HG03342 (cell line): ENCODE measurements around the gene TEX51.

Source experiments
- ATAC-seq: cut with Tn5 transposase; IDR thresholded peaks from one replicate; pipeline ENCODE4 v1.9.1; 2021; ENCODE audit warnings: mild to moderate bottlenecking, moderate library complexity; ENCODE audit not compliant: unreplicated experiment

Gene TEX51

DNA sequence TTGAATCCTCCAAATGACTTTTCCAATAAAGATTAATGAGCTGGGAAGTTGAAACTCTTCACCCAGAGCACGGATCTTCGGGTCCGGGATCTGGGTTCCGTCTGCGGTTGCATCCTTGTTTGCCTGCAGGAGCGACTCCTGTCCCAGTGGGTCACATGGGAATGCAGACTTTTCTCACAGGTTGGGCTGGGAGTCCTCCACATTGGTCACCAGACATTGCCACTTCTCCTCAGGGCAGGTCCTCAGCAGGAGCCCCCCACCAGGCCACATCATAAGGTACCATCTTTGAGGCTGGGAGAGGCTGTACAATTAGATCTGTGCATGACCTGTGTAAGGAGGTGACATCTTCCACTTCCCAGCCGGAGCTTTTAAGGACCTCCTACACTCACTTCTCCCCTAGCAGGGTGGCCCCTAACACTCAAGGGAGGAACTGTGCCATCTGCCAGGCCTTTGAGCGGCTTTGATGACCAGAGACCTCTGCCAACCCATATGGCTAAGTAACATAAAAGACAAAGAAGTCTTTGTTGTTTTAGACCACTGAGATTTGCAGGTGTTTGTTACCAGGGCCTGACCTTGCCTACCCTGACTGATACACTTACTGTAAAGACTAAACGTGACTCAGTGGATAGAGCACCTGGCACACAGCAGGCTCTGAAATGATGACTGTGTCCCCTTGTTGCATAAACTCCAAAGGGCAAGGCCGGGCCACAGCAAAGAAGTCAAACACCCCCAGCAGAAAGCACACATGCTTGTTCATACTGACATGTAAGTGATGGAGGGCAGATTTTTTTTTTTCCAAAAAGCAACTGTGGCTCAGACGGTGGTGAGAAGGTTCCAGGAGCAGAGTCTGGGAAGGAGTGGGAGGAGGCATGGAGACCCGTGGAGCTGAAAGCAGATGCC lies 7.9 kb upstream of the TEX51 start:
- no peak for ATAC-seq

DNA sequence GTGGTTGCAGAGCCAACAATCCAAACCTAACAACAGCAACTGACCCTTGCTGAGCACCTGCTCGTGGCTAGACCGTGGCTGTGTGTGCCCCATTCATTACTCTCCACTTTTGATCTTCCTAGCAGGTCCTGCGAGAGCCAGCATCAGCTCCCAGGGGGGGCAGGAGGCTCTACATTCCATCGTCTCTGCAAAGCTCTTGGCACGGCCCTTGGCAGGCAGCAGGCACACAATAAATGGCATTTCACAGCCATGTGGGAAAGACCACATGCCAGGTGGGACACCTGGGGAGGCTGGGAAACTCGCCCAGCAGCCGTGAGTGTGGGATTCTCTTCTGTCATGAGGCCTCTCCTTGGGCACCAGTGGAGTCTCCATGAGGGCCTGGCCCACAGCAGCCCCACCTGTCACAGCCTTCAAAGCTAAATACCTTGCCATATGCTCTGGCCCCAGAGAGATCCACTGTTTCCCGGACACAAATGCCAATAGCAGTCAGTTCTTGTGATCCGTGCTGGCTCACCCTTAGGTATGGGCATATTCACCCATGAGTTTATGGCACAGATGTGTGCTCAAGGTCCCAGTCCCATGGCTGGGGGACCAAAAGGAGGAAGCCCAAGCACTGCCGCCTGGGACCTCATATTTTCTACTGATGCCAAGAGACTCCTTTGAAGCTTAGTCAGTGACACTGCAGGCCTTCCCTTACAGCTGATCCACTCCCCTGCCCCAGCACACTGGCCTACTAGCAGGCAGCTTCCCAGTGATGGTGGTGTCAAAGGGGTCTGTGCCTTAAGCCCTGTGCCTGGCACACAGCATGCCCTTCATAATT lies 6.8 kb upstream of the TEX51 start:
- ATAC-seq, result no peak

DNA sequence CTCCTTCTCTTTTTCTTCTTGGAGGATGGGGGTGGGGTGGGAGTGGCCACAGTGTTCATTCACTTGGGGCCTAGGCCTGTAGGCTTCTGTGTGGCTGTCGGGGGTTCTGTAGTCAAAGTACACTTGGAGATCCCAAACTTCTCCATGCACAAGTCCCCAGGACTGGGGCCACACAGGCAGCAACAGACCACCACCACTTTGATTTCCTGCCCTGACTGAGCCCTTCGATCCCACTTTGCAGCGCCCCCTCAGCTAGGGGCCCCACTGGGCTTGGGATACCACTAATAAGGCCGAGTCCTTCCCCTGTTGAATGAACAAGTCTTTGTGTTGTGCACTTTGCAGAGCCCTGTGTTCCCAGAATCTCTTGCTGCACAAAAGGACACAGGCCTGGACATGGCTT lies 5.5 kb upstream of the TEX51 start:
- ATAC-seq, result no peak

DNA sequence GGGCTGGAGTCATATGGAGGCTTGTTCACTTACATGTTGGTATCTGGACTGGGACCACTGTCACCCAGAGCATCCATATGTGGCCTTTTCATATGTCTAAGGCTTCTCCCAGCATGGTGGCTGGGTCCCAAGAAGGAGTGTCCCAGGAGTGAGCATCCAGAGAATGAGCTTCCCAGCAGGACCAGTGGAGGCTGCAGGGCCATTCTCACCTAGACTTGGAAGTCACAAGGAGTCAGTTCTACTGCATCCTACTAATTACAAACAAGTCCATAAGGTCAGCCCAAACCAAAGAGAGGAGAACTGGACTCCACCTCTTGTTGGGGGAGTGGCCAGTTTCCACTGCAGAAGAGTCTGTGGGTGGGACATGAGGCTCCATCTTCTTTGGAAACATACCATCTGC lies 5.1 kb upstream of the TEX51 start:
- ATAC-seq, result no peak

DNA sequence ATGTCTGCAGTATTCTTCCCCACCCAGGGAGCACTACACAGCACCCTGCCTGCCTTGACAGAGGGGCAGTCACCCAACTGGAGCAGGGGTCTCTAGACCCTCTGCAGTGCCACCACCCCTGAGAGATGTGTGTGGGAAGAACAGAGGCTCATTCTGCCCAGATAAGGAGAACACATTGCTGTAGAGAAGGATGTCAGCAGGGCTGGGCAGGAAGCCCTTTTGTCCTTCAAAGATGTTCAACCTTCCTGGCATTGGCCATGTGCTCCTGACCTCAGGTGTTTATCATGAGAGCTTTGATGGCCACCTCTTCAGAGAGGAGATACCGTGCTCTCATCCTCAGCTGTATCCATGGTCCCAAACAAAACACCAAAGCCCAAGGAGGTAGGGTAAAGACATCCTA lies 4.6 kb upstream of the TEX51 start:
- ATAC-seq, result no peak

DNA sequence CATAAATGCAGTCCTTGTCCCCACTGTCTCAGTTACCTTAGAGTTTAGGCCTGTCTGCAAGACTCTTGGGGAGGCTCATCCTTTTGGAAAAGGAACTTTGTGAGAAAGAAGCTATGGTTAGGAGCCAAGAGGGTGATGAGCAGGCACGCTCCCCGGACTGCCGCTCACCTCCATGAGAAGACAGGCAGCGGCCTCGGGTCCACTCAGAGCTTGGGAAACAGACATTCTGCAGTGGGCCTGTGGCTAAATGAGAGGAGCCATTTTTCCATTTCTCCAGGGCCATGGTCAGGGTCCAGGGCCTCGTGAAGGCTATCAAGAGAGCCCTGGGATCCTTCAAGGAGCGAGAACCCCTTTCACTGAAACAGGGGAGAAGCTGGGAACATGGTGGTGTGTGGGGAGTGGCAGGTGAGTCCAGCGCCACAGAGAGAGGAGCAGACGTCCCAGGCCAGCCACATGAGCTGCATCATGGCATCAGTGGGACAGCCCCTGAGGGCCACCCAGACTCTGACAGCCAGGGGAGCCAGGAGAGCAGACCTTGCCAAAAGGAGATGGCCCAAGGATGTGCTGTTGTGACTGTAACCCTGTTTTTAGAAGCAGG lies 4.0 kb upstream of the TEX51 start:
- ATAC-seq, result no peak

DNA sequence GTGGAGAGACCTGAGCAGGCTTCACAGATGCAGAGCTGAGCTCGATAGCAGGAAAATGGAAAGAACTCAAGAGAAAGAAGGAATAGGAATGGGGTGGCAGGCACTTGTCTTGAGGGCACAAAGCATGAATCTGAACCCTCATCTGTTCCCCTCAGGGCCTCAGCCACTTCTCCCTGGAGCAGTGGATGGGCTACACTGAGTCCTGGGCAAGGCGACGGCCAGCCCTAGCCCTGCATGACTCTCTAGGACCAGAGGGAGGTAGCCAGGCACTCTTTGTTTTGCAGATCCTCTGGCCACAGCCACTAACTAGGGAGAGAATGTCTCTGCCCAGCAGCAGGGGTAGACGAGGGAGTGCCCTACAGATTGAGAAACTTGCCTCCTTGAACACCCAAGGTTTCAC lies 3.4 kb upstream of the TEX51 start:
- no peak for ATAC-seq

DNA sequence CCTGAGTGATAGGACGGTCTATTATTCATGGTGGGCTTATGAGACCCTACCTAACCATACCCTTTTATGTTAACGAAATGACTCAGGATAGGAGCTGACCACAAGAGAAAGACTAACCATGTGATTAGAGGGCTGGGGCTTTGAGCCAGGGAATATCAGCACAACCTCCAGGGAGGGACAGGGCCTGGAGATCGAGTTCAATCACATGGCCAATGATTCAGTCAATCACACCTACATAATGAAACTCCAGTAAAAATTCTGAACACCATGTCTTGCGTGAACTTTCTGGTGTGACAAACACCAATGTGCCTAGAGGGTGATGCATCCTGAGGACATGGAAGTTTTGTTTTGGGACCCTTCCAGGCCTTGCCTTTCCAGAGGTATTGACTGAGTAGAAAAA lies 2.2 kb upstream of the TEX51 start:
- ATAC-seq, result no peak

DNA sequence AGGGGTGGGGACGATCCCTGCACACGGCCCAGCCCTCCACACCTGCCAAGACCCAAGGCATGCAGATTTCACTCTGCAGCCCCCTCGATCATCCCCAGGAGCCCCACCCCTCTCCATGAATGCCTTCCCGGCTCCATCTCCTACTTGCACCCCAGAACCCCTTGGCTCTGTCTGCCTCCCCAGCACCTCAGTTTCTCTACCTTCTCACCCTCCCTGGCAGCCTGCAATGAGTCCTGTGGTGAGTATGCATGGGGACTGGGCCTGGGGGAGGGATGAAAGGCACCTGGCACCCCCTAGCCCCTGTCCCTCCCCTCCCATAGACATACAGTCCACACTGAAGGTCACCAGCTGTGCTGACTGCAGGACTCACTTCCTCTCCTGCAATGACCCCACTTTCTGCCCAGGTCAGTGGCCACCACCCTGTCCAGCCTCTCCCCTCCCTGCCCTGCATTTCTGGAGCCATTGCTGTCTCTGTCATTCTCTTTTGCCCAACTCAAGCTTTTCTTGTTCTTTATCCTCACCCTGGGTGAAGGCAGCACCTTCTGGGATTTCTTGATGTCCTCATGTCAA lies 1.0 kb downstream of the TEX51 start:
- ATAC-seq, result no peak

DNA sequence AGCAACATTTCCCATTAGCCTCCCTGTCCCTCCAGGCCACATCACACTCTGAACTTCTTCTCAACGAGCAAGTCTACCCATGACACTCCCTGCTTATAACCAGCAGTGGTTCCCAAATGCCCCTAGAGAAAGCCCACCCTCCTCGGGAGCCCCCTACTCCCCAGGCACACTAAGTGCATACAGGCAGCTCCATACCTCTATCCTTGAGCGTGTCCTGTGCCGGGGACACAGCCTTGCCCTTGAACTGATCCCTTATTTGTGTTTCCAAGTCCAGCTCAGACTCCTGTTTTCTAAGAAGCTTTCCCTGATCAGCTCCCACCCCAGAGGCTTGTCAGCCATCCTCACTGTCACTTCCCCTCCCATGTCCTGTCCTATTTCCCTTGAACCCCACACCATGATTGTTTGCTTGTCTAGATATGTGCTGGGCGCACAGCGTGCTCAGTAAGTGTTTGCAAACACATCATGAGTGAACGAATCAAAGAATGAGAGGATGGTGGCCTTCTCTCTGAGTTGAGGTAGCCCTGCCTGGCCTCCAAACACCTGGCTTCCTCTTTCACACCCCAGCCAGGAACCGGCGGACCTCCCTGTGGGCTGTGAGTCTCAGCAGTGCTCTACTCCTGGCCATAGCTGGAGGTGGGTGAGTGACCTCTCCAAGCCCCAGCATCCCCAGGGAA lies 2.1 kb downstream of the TEX51 start:
- no peak for ATAC-seq

DNA sequence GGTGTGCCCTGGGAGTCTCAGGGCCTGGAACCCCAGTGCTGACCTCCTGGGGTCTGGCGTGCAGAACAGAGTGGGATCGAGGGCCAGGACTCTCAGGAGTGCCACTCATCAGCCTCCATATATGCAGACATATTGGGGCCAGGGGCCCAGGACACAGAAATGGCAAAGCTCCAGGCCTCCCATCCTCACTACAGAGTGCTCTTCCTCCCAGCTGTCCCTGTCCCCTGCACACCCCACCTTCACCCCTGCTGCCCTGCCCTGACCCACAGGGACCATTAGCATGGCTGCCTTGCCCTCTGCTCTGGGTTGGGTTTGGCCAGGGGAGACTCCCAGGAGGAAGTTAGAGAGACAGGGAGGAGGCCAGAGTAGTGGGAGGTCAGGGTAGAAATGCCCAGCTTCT lies 2.8 kb downstream of the TEX51 start:
- no peak for ATAC-seq

DNA sequence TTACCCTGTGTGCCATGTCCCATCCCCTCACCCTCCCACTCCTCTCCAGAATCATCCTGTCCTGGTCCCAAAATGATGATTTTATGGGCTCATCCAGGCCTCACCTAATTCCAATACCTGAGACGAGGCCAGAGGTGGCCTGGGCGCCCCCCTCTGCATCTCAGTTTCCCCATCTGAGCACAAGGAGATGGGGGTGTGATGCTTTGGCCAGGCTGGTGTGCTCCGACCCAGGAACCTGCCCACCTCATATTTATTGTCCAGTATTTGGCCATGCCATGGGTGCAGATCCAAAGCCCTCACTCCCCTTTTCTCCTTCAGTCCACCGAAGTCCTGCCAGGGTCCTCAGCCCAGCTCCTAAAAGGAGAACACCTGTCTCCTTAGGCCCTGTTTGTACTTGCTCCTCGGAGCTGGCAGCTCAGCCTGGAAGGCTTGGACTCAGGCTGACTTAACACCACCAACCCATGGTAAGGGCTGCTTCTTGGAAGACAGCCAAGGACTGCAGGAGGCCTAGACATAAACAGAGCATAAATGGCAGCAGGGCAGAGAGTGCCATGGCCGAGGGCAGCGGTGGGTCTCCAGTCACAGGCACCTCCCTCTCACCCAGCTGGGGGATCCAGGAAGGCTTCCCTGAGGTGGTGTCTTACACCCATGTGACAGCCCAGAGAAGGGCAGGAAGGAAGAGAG lies 3.6 kb downstream of the TEX51 start:
- ATAC-seq, result no peak

DNA sequence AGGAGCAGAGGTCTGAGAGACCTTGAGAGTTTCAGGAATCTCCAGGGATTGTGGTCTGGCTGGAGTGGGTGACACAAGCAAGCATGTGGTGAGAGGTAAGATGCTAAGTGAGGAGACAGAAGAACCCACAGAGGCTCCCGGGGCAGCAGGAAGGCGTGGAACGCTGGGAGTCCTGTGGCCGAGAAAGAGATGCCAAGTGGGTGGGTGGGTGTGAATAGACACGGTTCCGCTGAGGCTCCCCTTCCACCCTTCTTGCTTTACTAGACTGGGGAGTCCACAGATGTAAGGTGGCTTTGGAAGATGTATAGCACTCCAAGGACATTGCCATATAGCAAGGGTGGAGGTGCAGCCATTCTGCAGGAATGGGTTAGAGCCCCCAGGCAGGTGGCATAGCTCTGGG lies 4.2 kb downstream of the TEX51 start:
- ATAC-seq, result no peak

DNA sequence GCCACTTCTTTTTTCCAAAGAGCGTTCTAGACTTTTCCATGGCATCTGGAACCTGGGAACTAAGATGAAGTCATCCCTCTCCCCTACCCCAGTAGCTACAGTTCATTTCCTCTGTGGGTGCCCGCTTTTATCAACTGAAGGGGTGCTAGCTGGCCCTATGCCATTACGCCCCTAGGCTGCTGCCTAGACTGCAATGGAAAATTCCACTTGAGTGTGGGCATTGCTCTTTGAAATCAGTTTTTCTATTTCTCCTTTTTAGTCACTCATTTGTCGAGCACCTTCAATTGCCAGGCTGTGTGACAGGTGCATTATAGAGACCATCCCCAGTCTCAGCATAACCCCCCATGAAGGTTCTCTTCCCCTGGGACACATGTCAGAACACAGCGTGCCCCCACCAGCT lies 7.3 kb downstream of the TEX51 start:
- no peak for ATAC-seq

DNA sequence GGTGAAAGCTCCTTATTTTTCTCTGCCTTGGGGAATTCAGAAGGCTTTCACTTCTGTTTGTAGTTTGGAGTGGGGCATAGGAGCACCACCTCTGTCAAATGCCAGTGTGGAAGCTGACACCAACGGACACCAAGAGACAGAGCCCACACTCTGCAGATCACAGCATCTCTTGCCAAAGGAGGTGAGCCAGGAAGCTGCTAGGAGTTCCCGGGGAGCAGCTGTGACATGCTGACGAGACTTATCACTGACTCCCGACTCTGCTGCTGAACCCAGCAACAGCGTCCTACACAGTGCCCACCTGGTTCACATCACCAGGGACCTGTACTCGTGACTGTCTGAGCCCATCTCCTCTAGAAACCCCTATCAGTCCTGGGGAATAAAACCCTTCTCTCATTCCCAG lies 8.1 kb downstream of the TEX51 start:
- ATAC-seq, result no peak

DNA sequence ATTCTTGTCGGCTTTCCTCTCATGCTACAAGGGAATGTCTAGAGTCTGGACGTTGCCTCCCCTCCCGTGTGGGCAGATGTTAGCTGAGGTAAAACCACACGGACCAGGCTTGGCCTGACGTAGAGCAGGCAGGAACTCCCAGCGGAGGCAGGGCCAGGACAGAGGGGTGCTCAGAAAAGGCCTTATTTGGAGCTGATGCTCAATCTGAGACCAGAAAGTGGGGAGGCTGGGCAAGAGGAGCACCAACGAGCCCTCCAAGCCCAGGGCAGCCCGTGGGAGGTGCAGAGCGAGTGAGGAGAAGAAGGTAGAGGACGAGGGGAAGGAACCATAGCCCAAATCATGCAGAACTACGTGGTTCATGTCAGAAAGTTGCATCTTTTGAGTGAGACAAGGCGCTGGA lies 9.0 kb downstream of the TEX51 start:
- ATAC-seq, result no peak

DNA sequence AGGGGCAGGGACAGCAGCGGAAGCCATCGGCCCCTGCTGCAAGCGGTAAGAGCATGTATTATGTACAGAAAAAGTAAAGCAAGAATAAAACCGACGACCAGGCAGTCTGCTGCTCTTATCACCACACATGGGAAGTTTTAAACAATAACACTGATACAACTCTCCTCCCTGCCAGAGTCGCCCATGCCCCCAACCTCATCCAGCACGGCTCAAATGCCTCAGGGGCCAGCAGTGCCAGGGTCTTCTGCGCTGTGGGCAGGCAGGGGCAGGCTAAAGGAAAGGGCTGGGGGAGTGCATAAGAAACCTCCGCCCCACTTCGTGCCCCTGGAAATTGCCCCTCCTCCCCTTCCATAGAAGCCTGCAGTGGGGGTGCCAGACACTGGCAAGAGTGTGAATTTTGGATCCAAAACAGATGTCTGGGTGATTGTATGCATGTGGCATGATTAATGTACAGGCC lies 10.1 kb downstream of the TEX51 start:
- no peak for ATAC-seq

DNA sequence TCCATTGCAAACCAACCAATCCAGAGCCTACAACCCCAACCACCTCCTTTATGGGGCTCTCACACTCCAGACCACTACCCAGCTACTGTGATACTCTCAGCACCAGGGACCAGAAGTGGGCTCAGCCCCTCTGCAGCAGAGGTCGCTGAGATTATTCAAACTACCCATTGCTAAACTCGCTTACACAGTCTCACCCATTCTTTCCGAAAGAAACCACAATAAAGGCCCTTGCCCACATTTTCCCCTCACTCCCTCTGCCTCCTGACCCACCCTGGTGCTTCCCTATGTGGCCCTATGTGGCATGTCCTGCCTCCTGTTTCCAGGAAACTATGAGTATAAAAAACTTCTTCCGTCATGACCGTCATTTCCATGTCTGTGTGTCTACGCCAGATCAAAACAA lies 10.7 kb downstream of the TEX51 start:
- no peak for ATAC-seq

DNA sequence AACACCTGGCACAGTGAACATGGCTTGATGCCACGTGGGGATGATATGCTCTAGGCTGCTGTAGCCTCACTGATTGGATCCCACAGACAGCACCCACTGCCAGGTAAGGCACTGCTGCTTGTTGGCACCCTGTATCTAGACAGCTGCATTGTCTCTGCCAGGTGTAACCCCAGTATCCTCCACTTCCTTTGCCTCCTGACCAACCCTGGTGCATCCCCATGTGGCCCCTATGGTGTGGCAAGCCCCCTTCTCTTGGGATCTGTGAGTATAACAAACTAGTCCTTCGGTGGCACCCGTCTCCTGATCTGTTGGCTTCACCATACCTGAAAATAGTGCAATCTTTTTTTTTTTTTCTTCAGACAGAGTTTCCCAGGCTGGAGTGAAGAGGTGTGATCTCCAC lies 11.1 kb downstream of the TEX51 start:
- no peak for ATAC-seq

DNA sequence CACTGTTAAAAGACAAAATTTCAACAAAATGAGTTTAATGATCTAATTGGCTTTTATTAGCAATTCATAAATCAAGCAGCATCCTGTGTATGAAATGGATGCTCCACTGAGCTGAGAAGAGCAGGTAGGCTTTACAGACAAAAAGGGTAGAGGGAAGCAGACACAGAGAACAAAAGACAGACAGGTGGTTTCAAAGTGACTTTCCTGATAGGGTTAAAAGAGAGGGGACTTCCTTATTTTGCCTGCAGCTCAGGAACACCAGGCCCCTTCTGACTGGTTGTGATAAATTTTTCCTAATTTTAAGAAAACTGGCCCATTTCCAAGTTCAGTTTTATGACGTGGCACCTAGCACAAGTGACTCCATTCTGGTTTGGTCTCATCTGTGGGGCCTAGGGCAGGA lies 11.9 kb downstream of the TEX51 start:
- no peak for ATAC-seq
